ENCODE measurements around the gene KCNH2.

Gene KCNH2

GRCh38 chr7:150997817-150998216 lies 19.7 kb upstream of the KCNH2 start:
- DNase-seq (ENCODE audit: low read depth, low spot score) = no peak
- H3K27ac ChIP-seq = no peak overlapping the region

- no peak for DNase-seq (ENCODE audit: low read depth, low spot score)
These were observed 19.0 kb upstream of the KCNH2 start for GRCh38 chr7:150997075-150997511.

GRCh38 chr7:150996376-150997074 lies 18.4 kb upstream of the KCNH2 start:
- H3K27ac ChIP-seq = no peak overlapping the region
- no peak for DNase-seq (ENCODE audit: low read depth, low spot score)

More at GRCh38 chr7:150997075-150997511, 19.0 kb upstream of the KCNH2 start:
- H3K27ac ChIP-seq = no peak overlapping the region

- no peak overlapping the region for H3K27ac ChIP-seq
- DNase-seq (ENCODE audit: low read depth, low spot score) = no peak
These were observed 16.9 kb upstream of the KCNH2 start for GRCh38 chr7:150994838-150995510.

- no peak overlapping the region for H3K27ac ChIP-seq
- no peak for DNase-seq (ENCODE audit: low read depth, low spot score)
These were observed 16.2 kb upstream of the KCNH2 start for GRCh38 chr7:150994141-150994837.

GRCh38 chr7:150993511-150993910 lies 15.4 kb upstream of the KCNH2 start:
- no peak overlapping the region for H3K27ac ChIP-seq
- DNase-seq (ENCODE audit: low read depth, low spot score) = no peak

- H3K27ac ChIP-seq = no peak overlapping the region
- no peak for DNase-seq (ENCODE audit: low read depth, low spot score)
These were observed 14.7 kb upstream of the KCNH2 start for GRCh38 chr7:150992833-150993302.

- no peak for DNase-seq (ENCODE audit: low read depth, low spot score)
- H3K27ac ChIP-seq = no peak overlapping the region
These were observed 14.0 kb upstream of the KCNH2 start for GRCh38 chr7:150992051-150992640.

GRCh38 chr7:150990416-150991186 lies 12.5 kb upstream of the KCNH2 start, which contains the start of gene NOS3:
Gene NOS3, plus strand, starts transcription at chr7:150991017. Its CDS starts 2,787 bp downstream, at chr7:150993804.
- DNase-seq (ENCODE audit: low read depth, low spot score) = no peak

GRCh38 chr7:150989456-150989855 lies 11.3 kb upstream of the KCNH2 start:
- DNase-seq (ENCODE audit: low read depth, low spot score) = no peak
- no peak overlapping the region for H3K27ac ChIP-seq

More at GRCh38 chr7:150990416-150991186, 12.5 kb upstream of the KCNH2 start, which contains the start of gene NOS3:
- H3K27ac ChIP-seq = peak within 1 kb of the TSS; percentile 39

- no peak for DNase-seq (ENCODE audit: low read depth, low spot score)
- H3K27ac ChIP-seq = no peak overlapping the region
These were observed 10.4 kb upstream of the KCNH2 start for GRCh38 chr7:150988230-150989226.

- H3K27ac ChIP-seq = no peak overlapping the region
- no peak for DNase-seq (ENCODE audit: low read depth, low spot score)
These were observed 8.4 kb upstream of the KCNH2 start for GRCh38 chr7:150986556-150986955.

- H3K27ac ChIP-seq = no peak overlapping the region
- no peak for DNase-seq (ENCODE audit: low read depth, low spot score)
These were observed 8.0 kb upstream of the KCNH2 start for GRCh38 chr7:150986099-150986512.

- no peak overlapping the region for H3K27ac ChIP-seq
- DNase-seq (ENCODE audit: low read depth, low spot score) = no peak
These were observed 5.8 kb upstream of the KCNH2 start for GRCh38 chr7:150983893-150984368.

GRCh38 chr7:150982351-150982750 lies 4.2 kb upstream of the KCNH2 start:
- DNase-seq (ENCODE audit: low read depth, low spot score) = no peak
- H3K27ac ChIP-seq = no peak overlapping the region

GRCh38 chr7:150981644-150982043 lies 3.5 kb upstream of the KCNH2 start:
- H3K27ac ChIP-seq = no peak overlapping the region

GRCh38 chr7:150980663-150981062 lies 2.5 kb upstream of the KCNH2 start:
- no peak for DNase-seq (ENCODE audit: low read depth, low spot score)
- no peak overlapping the region for H3K27ac ChIP-seq

More at GRCh38 chr7:150981644-150982043, 3.5 kb upstream of the KCNH2 start:
- DNase-seq (ENCODE audit: low read depth, low spot score) = no peak

- DNase-seq (ENCODE audit: low read depth, low spot score) = no peak
These were observed 1.7 kb upstream of the KCNH2 start for GRCh38 chr7:150979713-150980390.

More at GRCh38 chr7:150979713-150980390, 1.7 kb upstream of the KCNH2 start:
- H3K27ac ChIP-seq = no peak overlapping the region
